NCI-H226 (cell line): ENCODE measurements around the gene NPC1.
"Not testable (repeated sequence)": the region's sequence is repeated elsewhere in the genome, so short reads cannot be mapped to it uniquely, and the experiment has no call there.

Experiments
- DNase-seq: peaks from one replicate; pipeline ENCODE4 v3.0.0-alpha.2; 2015

Gene NPC1

GRCh38 chr18:23586249-23587196, at the start of gene NPC1:
Gene NPC1, minus strand, starts transcription at chr18:23586506. Its CDS starts 163 bp downstream, at chr18:23586343.
- DNase-seq = peak; percentile 95

- no peak for DNase-seq
These were observed 49.7 kb upstream of the NPC1 start for GRCh38 chr18:23636071-23636399.

GRCh38 chr18:23635283-23636070, 49.2 kb upstream of the NPC1 start:
- DNase-seq = no peak

GRCh38 chr18:23634692-23635091, 48.4 kb upstream of the NPC1 start:
- peak; percentile 33 for DNase-seq

- no peak for DNase-seq
These were observed 46.3 kb upstream of the NPC1 start for GRCh38 chr18:23632615-23633014.

GRCh38 chr18:23631746-23632145, 45.4 kb upstream of the NPC1 start:
- DNase-seq = no peak

- DNase-seq = no peak
These were observed 45.0 kb upstream of the NPC1 start for GRCh38 chr18:23631312-23631711.

GRCh38 chr18:23629444-23629946, 43.2 kb upstream of the NPC1 start:
- DNase-seq = no peak

- no peak for DNase-seq
These were observed 41.7 kb upstream of the NPC1 start for GRCh38 chr18:23627970-23628369.

- DNase-seq = peak; percentile 84
These were observed 41.0 kb upstream of the NPC1 start for GRCh38 chr18:23627321-23627720.

GRCh38 chr18:23626451-23627279, 40.4 kb upstream of the NPC1 start:
- no peak for DNase-seq

- no peak for DNase-seq
These were observed 36.7 kb upstream of the NPC1 start for GRCh38 chr18:23623040-23623439.

- DNase-seq = no peak
These were observed 33.1 kb upstream of the NPC1 start for GRCh38 chr18:23619388-23619881.

- no peak for DNase-seq
These were observed 32.6 kb upstream of the NPC1 start for GRCh38 chr18:23618862-23619387.

- DNase-seq = no peak
These were observed 31.2 kb upstream of the NPC1 start for GRCh38 chr18:23617412-23618014.

- DNase-seq = no peak
These were observed 30.0 kb upstream of the NPC1 start for GRCh38 chr18:23616258-23616657.

GRCh38 chr18:23614891-23615290, 28.6 kb upstream of the NPC1 start:
- DNase-seq = no peak

- no peak for DNase-seq
These were observed 28.1 kb upstream of the NPC1 start for GRCh38 chr18:23614413-23614812.

GRCh38 chr18:23613091-23613475, 26.8 kb upstream of the NPC1 start:
- DNase-seq = not testable (repeated sequence)

GRCh38 chr18:23612434-23613090, 26.3 kb upstream of the NPC1 start:
- DNase-seq = no peak

- DNase-seq = peak; percentile 40
These were observed 23.2 kb upstream of the NPC1 start for GRCh38 chr18:23609390-23610023.
